Caco-2 (cell line): ENCODE data around the gene PARD3B. TPM values are rescaled to one million over a fixed set of nuclear protein-coding genes. Genes with fewer than 3 reads are reported as not detected.

ENCODE experiments used
- BruUV-seq: library from RNA; stranded (reverse); fragments of 400-500 nt; replicated peaks from 2 replicates; lab custom pipeline; 2021; lab: Mats Ljungman, UMichigan
- CTCF ChIA-PET: fragments of 300-600 bp; sonication (Branson Sonifier 250); formaldehyde crosslinking; loops from one replicate; lab custom pipeline; 2022; ENCODE audit warnings: antibody characterized with exemption; lab: Charles Lee
- POLR2A ChIA-PET: fragments of 300-600 bp; sonication (Branson Sonifier 250); formaldehyde crosslinking; loops from one replicate; lab custom pipeline; 2022; ENCODE audit warnings: antibody characterized with exemption; lab: Charles Lee
- DNase-seq, 2 experiments: peaks; one replicate each; pipeline versions ENCODE4 v3.0.0 to v3.0.0-alpha.2; 2020 to 2022
- H3K27me3 ChIP-seq: replicated peaks from 2 replicates; pipeline ENCODE4 v1.6.0; 2011; ENCODE audit warnings: low read length; ENCODE audit not compliant: control insufficient read depth, insufficient read depth
- H3K36me3 ChIP-seq: 2 replicates; pipeline ENCODE4 v1.5.1; 2011; ENCODE audit warnings: low read length; ENCODE audit not compliant: control insufficient read depth, insufficient read depth
- H3K4me1 ChIP-seq: fragments of 250-450 bp; sonication (Bioruptor Pico); 2 replicates; pipeline ENCODE4 v1.5.1; 2020; ENCODE audit warnings: mild to moderate bottlenecking
- H3K4me3 ChIP-seq: 2 replicates; pipeline ENCODE4 v1.5.1; 2011; ENCODE audit warnings: low read depth, mild to moderate bottlenecking, control low read depth, low read length
- H3K9me3 ChIP-seq: fragments of 250-450 bp; sonication (Bioruptor Pico); 2 replicates; pipeline ENCODE4 v1.5.1; 2020; ENCODE audit warnings: mild to moderate bottlenecking, moderate library complexity
- H3K27ac Mint-ChIP-seq: one replicate; pipeline ENCODE4 v1.8.0; 2022; ENCODE audit warnings: mixed read lengths; ENCODE audit not compliant: unreplicated experiment
- H3K27me3 Mint-ChIP-seq: one replicate; pipeline ENCODE4 v1.8.0; 2022; ENCODE audit warnings: mixed read lengths; ENCODE audit not compliant: insufficient read depth, unreplicated experiment
- H3K36me3 Mint-ChIP-seq: one replicate; pipeline ENCODE4 v1.8.0; 2022; ENCODE audit warnings: mild to moderate bottlenecking, mixed read lengths; ENCODE audit not compliant: insufficient read depth, unreplicated experiment
- H3K4me1 Mint-ChIP-seq: one replicate; pipeline ENCODE4 v1.8.0; 2022; ENCODE audit warnings: low read depth, mixed read lengths; ENCODE audit not compliant: unreplicated experiment
- H3K4me3 Mint-ChIP-seq: one replicate; pipeline ENCODE4 v1.8.0; 2022; ENCODE audit warnings: mild to moderate bottlenecking, moderate library complexity, mixed read lengths; ENCODE audit not compliant: unreplicated experiment
- H3K9me3 Mint-ChIP-seq: one replicate; pipeline ENCODE4 v1.8.0; 2022; ENCODE audit warnings: mixed read lengths; ENCODE audit not compliant: unreplicated experiment
- intact Hi-C: fragments of 100-400 bp; cut with micrococcal nuclease; formaldehyde crosslinking; loops from one replicate; pipeline ENCODE4 v1.10.0; 2022; ENCODE audit not compliant: unreplicated experiment
- total RNA-seq: library from RNA; stranded (reverse); gene quantifications from 2 replicates; pipeline ENCODE4 v1.2.3, GENCODE V29; 2022
- TF ChIP-seq, protein P1 (sequence below), 2 experiments: fragments of 200-600 bp in 1 of 2; IDR thresholded peaks; 1 replicate in 1 of 2; 2 replicates in 1 of 2; pipeline versions ENCODE4 v1.5.1 to v1.8.0; 2011 to 2022; ENCODE audit warnings: antibody characterized with exemption in 1 of 2, control low read depth in 1 of 2, inconsistent platforms in 1 of 2, low read depth in 1 of 2, low read length in 1 of 2, mild to moderate bottlenecking in 1 of 2, moderate library complexity in 1 of 2; ENCODE audit not compliant: insufficient read depth in 1 of 2, severe bottlenecking in 1 of 2, unreplicated experiment in 1 of 2

PARD3B gene
- total RNA-seq, 1 experiment from 2014 or later: 68.9 TPM

- Histone ChIP-seq H3K4me1 (no peaks in the 10 kb centered on the region), H3K4me3 (no peak overlapping the region), H3K9me3 (no peaks in the 10 kb centered on the region), H3K27me3 (no peaks in the 10 kb centered on the region), H3K36me3 (no peaks in the 10 kb centered on the region)
- H3K4me1 Mint-ChIP-seq: no peaks in the 10 kb centered on the region
- ChIA-PET CTCF (no interaction called here), POLR2A (no interaction called here)
- intact Hi-C loops: no loop called here
- peaks cover 25% of the 10 kb centered on the region for H3K36me3 Mint-ChIP-seq
- no peak overlapping the region for H3K4me3 Mint-ChIP-seq
- peaks cover 4% of the 10 kb centered on the region for H3K9me3 Mint-ChIP-seq
- H3K27ac Mint-ChIP-seq: no peak overlapping the region
- no TSS peak for BruUV-seq
- TF ChIP-seq, protein P1, sequence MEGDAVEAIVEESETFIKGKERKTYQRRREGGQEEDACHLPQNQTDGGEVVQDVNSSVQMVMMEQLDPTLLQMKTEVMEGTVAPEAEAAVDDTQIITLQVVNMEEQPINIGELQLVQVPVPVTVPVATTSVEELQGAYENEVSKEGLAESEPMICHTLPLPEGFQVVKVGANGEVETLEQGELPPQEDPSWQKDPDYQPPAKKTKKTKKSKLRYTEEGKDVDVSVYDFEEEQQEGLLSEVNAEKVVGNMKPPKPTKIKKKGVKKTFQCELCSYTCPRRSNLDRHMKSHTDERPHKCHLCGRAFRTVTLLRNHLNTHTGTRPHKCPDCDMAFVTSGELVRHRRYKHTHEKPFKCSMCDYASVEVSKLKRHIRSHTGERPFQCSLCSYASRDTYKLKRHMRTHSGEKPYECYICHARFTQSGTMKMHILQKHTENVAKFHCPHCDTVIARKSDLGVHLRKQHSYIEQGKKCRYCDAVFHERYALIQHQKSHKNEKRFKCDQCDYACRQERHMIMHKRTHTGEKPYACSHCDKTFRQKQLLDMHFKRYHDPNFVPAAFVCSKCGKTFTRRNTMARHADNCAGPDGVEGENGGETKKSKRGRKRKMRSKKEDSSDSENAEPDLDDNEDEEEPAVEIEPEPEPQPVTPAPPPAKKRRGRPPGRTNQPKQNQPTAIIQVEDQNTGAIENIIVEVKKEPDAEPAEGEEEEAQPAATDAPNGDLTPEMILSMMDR (IDR thresholded peaks at IDR 0.05; ENCODE audit: insufficient read depth in 1 of 2, low read depth in 1 of 2, low read length in 1 of 2, severe bottlenecking in 1 of 2, unreplicated experiment in 1 of 2): no peak
- H3K27me3 Mint-ChIP-seq: no peaks in the 10 kb centered on the region
- no peak for DNase-seq
Observed at GRCh38 chr2:204799791-204800190, 254.5 kb downstream of the PARD3B start.

- DNase-seq: no peak
- Mint-ChIP-seq H3K4me3 (no peak overlapping the region), H3K36me3 (peaks cover 27% of the 10 kb centered on the region), H3K27me3 (no peaks in the 10 kb centered on the region), H3K27ac (no peak overlapping the region), H3K4me1 (no peaks in the 10 kb centered on the region), H3K9me3 (peaks cover 59% of the 10 kb centered on the region)
- BruUV-seq: no TSS peak
- H3K4me3 ChIP-seq: no peak overlapping the region
- no peaks in the 10 kb centered on the region for H3K36me3 ChIP-seq
- intact Hi-C loops: no loop called here
- peaks cover 6% of the 10 kb centered on the region; the same call in 1 of the 2 replicates for H3K9me3 ChIP-seq
- TF ChIP-seq, protein P1 (IDR thresholded peaks at IDR 0.05; ENCODE audit: insufficient read depth in 1 of 2, low read depth in 1 of 2, low read length in 1 of 2, severe bottlenecking in 1 of 2, unreplicated experiment in 1 of 2): no peak
- CTCF ChIA-PET: no interaction called here
- no peaks in the 10 kb centered on the region for H3K4me1 ChIP-seq
- no peaks in the 10 kb centered on the region for H3K27me3 ChIP-seq
- POLR2A ChIA-PET: no interaction called here
Observed at GRCh38 chr2:204808494-204808893, 263.2 kb downstream of the PARD3B start.

DNA sequence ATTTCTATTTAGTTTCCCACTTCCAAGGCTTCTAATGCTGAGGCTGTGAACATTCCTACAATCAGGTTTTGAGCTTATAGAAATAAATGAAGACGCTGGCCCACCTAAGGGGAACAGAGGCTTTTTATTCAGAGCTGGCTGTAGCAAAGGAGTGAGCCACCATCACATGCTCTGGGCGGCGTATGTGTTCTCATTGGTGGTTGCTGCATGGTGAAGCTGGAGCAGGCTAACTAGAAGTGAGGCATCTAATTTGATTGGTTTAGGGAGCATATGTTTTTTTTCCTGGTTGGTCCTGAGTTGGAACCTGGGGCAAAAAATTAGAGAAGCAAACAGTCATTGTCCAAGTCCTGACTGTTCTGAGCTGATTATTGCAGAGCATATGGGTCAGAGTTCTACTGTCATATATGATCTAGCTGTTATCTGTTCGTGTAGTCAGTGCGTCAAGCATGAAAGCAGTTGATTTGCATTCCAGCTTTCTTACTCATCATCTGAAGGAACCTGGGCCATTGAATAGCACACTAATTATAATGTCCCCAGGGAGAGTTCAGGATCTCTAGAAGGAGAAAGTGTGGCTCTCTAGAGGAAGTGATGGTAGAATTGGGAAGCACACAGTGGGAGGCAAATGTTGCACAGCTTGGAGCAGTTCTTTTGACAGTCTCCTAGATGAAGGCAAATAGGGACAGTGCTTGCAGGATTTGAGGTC, 279.6 kb downstream of the PARD3B start:
- Histone ChIP-seq H3K4me1 (peaks cover 21% of the 10 kb centered on the region), H3K9me3 (peaks cover 9% of the 10 kb centered on the region; the same call in 1 of the 2 replicates), H3K36me3 (no peaks in the 10 kb centered on the region; the same call in 1 of the 2 replicates), H3K4me3 (no peak overlapping the region), H3K27me3 (no peaks in the 10 kb centered on the region)
- Mint-ChIP-seq H3K27ac (peak overlapping the region; percentile 18), H3K4me1 (peaks cover 27% of the 10 kb centered on the region), H3K9me3 (no peaks in the 10 kb centered on the region), H3K36me3 (peaks cover 6% of the 10 kb centered on the region), H3K27me3 (no peaks in the 10 kb centered on the region), H3K4me3 (no peak overlapping the region)
- BruUV-seq: no TSS peak
- TF ChIP-seq, protein P1 (IDR thresholded peaks at IDR 0.05; ENCODE audit: insufficient read depth in 1 of 2, low read depth in 1 of 2, low read length in 1 of 2, severe bottlenecking in 1 of 2, unreplicated experiment in 1 of 2): no peak
- POLR2A ChIA-PET: no interaction called here
- DNase-seq: peak; percentile 47 to 53
- intact Hi-C loops: no loop called here
- CTCF ChIA-PET: interaction anchor here (0.6 kb wide), 1 partner anchor 854 kb away, joined by 3 read pairs; no protein-coding TSS in a partner anchor
